ENCODE measurements around the gene GPR12.

GPR12 gene

GRCh38 chr13:26784704-26785639 is 24.4 kb upstream of the GPR12 start:
- peaks cover 30% of the 10 kb centered on the region for H3K4me1 ChIP-seq (ENCODE audit: control insufficient read depth, low read length)
- H3K27me3 ChIP-seq (ENCODE audit: control insufficient read depth, low read length), result peaks cover 5% of the 10 kb centered on the region; the same call in 1 of the 2 replicates
- no peak for TF ChIP-seq CTCF (IDR thresholded peaks at IDR 0.05; ENCODE audit: low read depth, low read length, poor library complexity, severe bottlenecking)
- no peak for TF ChIP-seq EZH2phosphoT487 (IDR thresholded peaks at IDR 0.05; ENCODE audit: borderline replicate concordance, low read length)
- peak overlapping the region; percentile 80 for H3K4me2 ChIP-seq (ENCODE audit: low read length)
- H3K4me3 ChIP-seq (ENCODE audit: low read length), result peak overlapping the region; percentile 69
- no peaks in the 10 kb centered on the region for H3K9me3 ChIP-seq (ENCODE audit: control insufficient read depth, insufficient read depth, low read length)
- H4K20me1 ChIP-seq (ENCODE audit: control insufficient read depth, insufficient read depth, low read depth, low read length), result no peaks in the 10 kb centered on the region
- no peaks in the 10 kb centered on the region for H3K79me2 ChIP-seq (ENCODE audit: control insufficient read depth, low read length)
- H3K27ac ChIP-seq (ENCODE audit: low read depth, low read length), result peak overlapping the region; percentile 61
- no peaks in the 10 kb centered on the region for H3K9me2 ChIP-seq (replicated peaks; ENCODE audit: control insufficient read depth, low read length)
- H3F3A ChIP-seq (ENCODE audit: control insufficient read depth, insufficient read depth), result no peaks in the 10 kb centered on the region
- no peaks in the 10 kb centered on the region for H3K36me3 ChIP-seq (ENCODE audit: control insufficient read depth, low read length)

GRCh38 chr13:26780411-26780810 is 19.8 kb upstream of the GPR12 start:
- Histone ChIP-seq H3K27me3 (ENCODE audit: control insufficient read depth, low read length) (peaks cover 5% of the 10 kb centered on the region; the same call in 1 of the 2 replicates), H3K79me2 (ENCODE audit: control insufficient read depth, low read length) (no peaks in the 10 kb centered on the region), H3K4me3 (ENCODE audit: low read length) (no peak overlapping the region), H3K9me3 (ENCODE audit: control insufficient read depth, insufficient read depth, low read length) (no peaks in the 10 kb centered on the region), H3F3A (ENCODE audit: control insufficient read depth, insufficient read depth) (no peaks in the 10 kb centered on the region), H3K27ac (ENCODE audit: low read depth, low read length) (no peak overlapping the region), H3K36me3 (ENCODE audit: control insufficient read depth, low read length) (no peaks in the 10 kb centered on the region), H3K4me2 (ENCODE audit: low read length) (no peak overlapping the region), H4K20me1 (ENCODE audit: control insufficient read depth, insufficient read depth, low read depth, low read length) (no peaks in the 10 kb centered on the region), H3K9me2 (replicated peaks; ENCODE audit: control insufficient read depth, low read length) (no peaks in the 10 kb centered on the region), H3K4me1 (ENCODE audit: control insufficient read depth, low read length) (peaks cover 13% of the 10 kb centered on the region)
- TF ChIP-seq CTCF (IDR thresholded peaks at IDR 0.05; ENCODE audit: low read depth, low read length, poor library complexity, severe bottlenecking), result no peak
- TF ChIP-seq EZH2phosphoT487 (IDR thresholded peaks at IDR 0.05; ENCODE audit: borderline replicate concordance, low read length), result no peak

- Histone ChIP-seq H4K20me1 (ENCODE audit: control insufficient read depth, insufficient read depth, low read depth, low read length) (no peaks in the 10 kb centered on the region), H3K27ac (ENCODE audit: low read depth, low read length) (no peak overlapping the region), H3K9me2 (replicated peaks; ENCODE audit: control insufficient read depth, low read length) (no peaks in the 10 kb centered on the region), H3K27me3 (ENCODE audit: control insufficient read depth, low read length) (peaks cover 5% of the 10 kb centered on the region), H3K4me1 (ENCODE audit: control insufficient read depth, low read length) (peaks cover 2% of the 10 kb centered on the region), H3F3A (ENCODE audit: control insufficient read depth, insufficient read depth) (no peaks in the 10 kb centered on the region), H3K4me3 (ENCODE audit: low read length) (no peak overlapping the region), H3K4me2 (ENCODE audit: low read length) (no peak overlapping the region), H3K9me3 (ENCODE audit: control insufficient read depth, insufficient read depth, low read length) (no peaks in the 10 kb centered on the region), H3K36me3 (ENCODE audit: control insufficient read depth, low read length) (no peaks in the 10 kb centered on the region), H3K79me2 (ENCODE audit: control insufficient read depth, low read length) (no peaks in the 10 kb centered on the region)
- TF ChIP-seq EZH2phosphoT487 (IDR thresholded peaks at IDR 0.05; ENCODE audit: borderline replicate concordance, low read length), result no peak
- no peak for TF ChIP-seq CTCF (IDR thresholded peaks at IDR 0.05; ENCODE audit: low read depth, low read length, poor library complexity, severe bottlenecking)
These were observed 18.7 kb upstream of the GPR12 start for GRCh38 chr13:26779321-26779720.

Measured in DOHH2 (cell line).